Hematopoietic multipotent progenitor cell treated with erythropoietin and hydrocortisone succinate and interleukin-3 and kit ligand, for 17 days (in vitro differentiated cells): ENCODE results near the gene KRT31.
"Not testable (repeated sequence)": the region's sequence is repeated elsewhere in the genome, so short reads cannot be mapped to it uniquely, and the experiment has no call there.

Source experiments
- DNase-seq: peaks from one replicate; pipeline ENCODE4 v3.0.0-alpha.2; 2015; ENCODE audit warnings: low spot score

The KRT31 gene

GRCh38 chr17:41417576-41418015 lies 20.2 kb upstream of the KRT31 start:
- no peak for DNase-seq

DNA sequence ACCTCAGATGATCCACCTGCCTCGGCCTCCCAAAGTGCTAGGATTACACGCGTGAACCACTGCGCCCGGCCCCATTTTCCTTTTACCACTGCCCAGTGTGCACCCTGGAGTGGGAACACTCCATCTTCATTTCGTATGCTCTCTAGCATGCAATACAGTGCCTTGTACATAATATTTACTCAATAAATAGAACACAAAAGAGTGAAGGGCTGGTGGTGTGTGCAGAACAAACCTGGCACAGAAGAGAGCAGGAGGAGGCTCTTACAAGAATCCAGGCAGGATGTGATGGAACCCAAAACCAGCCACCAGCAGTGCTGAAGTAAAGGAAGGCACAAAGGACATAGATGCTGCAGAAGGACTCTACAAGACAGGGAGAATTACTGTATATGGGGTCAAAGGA lies 19.7 kb upstream of the KRT31 start:
- DNase-seq, result no peak

- no peak for DNase-seq
These were observed 19.1 kb upstream of the KRT31 start for GRCh38 chr17:41416479-41416878.

DNA sequence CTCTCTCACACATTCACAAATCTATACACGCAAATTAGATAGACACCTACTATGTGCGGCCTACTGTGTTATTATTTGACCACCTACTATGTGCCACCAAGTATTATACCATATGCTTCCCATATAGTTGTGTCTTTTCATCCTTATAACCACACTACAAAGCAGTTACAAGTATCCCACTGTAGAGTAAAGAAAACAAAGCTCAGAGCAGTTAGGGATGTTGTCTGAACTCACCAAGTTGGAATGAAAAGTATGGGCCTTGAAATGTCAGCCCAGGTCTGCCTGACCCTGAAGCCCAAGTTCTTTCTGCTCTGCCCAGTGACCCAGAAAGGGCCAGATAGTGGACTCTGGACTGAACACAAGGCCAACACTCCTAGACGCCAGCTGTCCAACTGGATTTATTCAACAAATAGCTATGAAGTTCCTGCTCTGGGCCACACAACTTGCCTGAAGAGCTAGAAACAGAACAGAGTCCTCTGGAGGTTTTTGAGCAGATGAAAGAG lies 18.5 kb upstream of the KRT31 start:
- no peak for DNase-seq

DNA sequence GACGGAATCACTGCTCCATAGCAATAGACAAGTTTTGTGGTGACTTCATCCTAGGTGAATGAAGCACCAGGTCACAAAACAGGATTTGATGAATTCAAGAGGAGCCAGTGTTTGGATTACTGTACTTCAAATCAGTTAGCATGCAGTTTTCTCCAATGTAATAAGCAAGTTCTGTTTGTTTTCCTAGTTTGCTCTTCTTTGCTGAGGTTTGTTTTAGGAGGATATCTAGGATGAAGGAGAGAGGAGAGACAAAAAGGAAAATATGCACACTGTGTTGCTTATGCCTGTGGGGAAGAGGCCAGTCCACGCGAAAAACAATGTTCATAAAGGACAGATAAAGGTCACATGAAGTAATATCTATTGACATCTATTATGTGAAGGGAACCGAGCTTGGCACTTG lies 18.0 kb upstream of the KRT31 start:
- no peak for DNase-seq

- DNase-seq, result no peak
These were observed 16.6 kb upstream of the KRT31 start for GRCh38 chr17:41413982-41414381.

DNA sequence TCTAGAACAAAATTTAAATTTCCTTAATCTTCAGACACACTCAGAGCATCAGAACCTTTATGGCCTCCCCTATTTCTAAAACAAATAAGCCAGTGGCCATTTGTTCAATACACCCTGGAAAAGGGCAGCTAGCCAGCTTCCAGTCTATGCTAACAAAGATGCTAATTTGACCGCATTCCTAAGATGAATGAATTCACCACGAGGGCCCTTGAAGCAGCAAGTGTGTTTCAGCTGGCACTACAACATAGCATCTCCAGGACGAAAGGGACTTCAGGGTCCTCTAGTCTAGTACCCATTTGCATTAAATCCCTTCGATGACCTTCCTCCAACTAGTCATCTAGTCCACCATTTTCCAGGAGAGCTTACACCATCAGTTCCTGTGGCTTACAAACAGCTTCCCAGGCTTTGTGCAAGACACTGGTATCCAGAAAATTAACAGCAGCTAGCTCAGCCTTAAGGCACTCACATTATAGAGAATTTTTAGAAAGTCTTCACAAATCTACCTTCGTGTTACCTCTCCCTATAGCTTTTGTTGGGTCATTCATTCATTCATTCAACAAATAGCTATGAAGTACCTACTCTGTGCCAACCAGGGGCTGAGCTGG lies 16.0 kb upstream of the KRT31 start:
- no peak for DNase-seq

DNA sequence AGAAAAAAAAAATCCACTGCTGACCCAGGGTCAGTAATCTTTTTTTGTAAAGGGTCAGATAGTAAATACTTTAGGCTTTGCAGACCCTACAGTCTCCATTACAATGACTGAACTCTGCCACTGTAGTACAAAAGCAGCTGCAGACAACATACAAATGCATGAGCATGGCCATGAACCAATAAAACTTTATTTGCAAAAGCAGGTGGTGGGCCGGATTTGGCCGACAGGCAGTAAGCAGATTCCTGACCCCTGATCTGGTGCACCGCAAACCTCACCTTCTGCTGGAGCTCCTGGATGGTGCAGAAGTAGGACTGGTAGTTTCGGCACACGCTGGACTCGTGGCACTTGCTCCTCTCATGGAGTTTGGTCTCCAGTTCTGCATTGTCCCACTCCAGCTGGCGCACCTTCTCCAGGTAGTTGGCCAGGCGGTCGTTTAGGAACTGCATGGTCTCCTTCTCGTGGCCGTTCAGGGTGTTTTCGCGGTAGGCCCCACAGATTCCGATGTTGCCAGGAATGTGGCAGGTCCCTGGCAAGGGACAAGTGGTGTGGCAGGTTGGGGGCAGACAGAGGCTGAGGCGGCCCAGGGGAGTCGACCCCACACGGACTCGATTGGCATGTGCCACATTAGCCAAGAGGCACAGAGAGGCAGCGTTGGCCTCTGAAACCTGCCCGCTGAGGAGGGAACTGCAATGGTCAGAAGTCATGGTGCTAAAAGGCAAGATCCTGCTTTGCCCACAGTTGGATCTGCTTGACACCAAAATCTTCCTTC lies 13.8 kb upstream of the KRT31 start:
- DNase-seq, result no peak

GRCh38 chr17:41407226-41407625 lies 9.8 kb upstream of the KRT31 start:
- no peak for DNase-seq

DNA sequence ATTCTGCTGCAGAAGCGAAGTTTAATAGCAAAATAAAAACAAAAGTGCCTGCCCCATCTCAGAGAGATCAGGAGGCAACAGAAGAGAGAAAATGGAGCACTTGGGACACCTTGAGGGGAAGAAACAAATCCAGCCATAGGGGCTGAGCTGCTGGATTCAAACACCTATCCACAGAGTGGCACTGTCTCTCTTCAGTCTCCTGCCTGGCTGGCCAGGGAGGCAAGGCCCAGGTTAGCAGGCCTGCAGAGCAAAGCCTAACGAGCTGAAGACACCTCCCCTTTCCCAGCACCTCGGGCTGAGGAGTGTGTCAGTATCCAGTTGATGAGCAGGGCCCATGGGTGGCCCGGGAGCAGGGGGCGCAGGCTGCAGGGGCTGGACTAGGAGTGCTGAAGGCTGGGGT lies 8.8 kb upstream of the KRT31 start:
- no peak for DNase-seq

DNA sequence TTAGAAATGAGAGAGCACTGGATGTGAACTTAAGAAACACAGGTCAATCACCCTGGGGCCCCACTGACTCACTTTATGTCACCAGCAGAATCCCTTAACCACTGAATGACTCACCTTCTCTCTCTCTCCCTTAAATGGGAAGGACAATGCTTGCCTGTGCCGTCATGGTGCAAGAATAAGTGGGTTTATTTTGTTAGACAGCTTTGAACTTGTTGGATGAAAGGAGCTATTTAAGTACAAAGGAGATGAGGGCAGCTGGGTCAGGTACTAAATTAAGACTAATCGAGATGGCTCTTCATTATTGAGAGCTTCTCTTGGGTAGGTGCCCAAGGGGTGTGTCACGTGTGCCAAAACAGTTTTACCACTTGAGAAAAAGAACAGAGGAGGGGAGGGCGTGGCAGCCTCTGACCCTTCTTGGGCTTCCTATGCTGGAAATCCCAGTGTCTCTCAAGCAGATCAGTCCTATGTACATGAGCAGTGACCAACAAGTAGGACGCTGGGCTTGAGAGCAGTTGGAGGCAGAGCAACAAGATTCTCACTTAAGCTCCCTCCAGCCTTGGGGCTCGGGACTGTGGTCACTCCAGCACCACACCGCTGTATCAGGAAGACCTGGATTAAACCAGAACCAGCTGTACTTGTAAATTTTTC lies 6.7 kb upstream of the KRT31 start:
- DNase-seq, result no peak

GRCh38 chr17:41403404-41404023 lies 6.1 kb upstream of the KRT31 start:
- DNase-seq, result no peak

- DNase-seq, result no peak
These were observed 4.8 kb upstream of the KRT31 start for GRCh38 chr17:41402161-41402560.

DNA sequence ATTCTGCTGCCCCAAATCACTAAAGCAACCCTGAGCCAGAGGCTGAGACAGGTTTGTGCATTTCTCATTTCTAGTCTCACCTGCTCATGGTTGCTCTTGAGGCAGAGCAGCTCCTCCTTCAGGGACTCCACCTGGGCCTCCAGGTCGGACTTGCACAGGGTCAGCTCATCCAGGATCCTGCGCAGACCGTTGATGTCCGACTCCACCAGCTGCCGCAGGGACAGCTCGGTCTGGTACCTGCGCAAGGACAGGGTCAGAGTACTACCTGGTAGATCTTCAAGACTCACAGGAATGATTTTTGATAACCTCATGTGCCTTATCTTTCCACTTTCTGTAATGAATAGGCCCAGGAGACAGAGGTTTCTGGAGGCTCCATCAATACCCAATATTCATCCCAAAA lies 1.1 kb downstream of the KRT31 start:
- no peak for DNase-seq

- DNase-seq, result no peak
These were observed 1.8 kb downstream of the KRT31 start for GRCh38 chr17:41395611-41396010.

- DNase-seq, result not testable (repeated sequence)
These were observed 2.4 kb downstream of the KRT31 start for GRCh38 chr17:41395044-41395443.

DNA sequence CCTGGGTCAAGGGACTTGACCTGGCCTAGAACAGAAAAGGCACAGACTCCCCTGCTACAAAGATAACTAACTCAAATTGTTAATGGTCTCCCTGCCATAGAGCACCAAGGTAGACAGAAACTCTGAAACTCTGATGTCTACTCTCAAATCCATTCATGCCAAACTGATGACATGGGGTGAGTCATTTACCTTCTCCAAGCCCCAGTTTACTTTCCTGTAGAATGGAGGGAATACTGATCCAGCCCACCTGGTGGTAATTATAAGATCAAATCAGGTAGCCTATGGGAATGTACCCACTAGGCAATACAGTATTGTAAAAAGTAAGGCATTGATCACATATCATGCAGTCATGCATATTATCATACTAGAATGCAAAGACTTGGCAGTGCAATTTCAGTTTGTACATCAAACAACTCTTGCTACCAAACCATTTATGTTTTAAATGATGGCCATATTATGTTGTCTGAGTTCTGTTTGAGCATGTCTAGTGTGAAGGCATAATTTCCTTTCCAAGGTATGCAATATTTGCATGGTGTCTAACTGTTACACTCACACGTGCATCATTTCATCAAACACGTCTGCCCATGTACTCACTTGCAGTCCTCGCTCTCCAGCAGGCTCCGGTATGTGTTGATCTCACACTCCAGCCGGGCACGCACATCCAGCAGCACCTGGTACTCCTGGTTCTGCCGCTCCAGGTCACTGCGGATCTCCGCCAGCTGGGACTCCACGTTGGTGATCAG lies 3.0 kb downstream of the KRT31 start:
- DNase-seq, result no peak

- no peak for DNase-seq
These were observed 3.6 kb downstream of the KRT31 start for GRCh38 chr17:41393826-41394225.

GRCh38 chr17:41393294-41393693 lies 4.1 kb downstream of the KRT31 start:
- DNase-seq, result no peak

DNA sequence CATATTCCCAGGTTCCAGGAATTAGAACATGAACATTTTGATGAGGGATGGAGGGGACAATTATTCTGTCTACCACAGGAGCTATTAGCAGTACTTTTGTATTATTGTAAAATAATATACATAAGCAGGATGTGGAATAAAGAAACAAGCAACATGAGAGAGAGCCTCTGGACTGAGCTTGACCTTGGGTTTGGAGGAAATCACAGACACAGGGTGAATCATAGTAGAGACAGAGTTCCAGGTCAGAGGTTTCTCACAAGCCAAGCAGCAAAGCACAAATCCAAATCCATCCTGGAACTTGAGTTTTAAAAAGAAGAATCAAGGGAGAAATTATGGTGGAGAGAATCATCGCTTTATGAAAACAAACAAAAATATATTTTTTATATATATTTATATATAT lies 5.1 kb downstream of the KRT31 start:
- DNase-seq, result no peak

GRCh38 chr17:41391535-41391934 lies 5.9 kb downstream of the KRT31 start:
- no peak for DNase-seq

GRCh38 chr17:41390411-41390938 lies 6.9 kb downstream of the KRT31 start:
- DNase-seq, result no peak
